PC-9 (cell line): ENCODE measurements around the gene KDM4C. TPM values are rescaled to one million over a fixed set of nuclear protein-coding genes. Genes with fewer than 3 reads are reported as not detected.

ENCODE experiments used
- BruUV-seq: library from RNA; stranded (reverse); fragments of 400-500 nt; replicated peaks from 2 replicates; lab custom pipeline; 2021; lab: Mats Ljungman, UMichigan
- CTCF ChIA-PET: fragments of 300-600 bp; sonication (Branson Sonifier 250); formaldehyde crosslinking; loops from one replicate; lab custom pipeline; 2022; ENCODE audit warnings: antibody characterized with exemption; lab: Charles Lee
- POLR2A ChIA-PET: fragments of 300-600 bp; sonication (Branson Sonifier 250); formaldehyde crosslinking; loops from one replicate; lab custom pipeline; 2022; ENCODE audit warnings: antibody characterized with exemption; ENCODE audit not compliant: unreplicated experiment; lab: Charles Lee
- DNase-seq, 2 experiments: peaks; one replicate each; pipeline versions ENCODE4 v3.0.0 to v3.0.0-alpha.2; 2015 to 2022; ENCODE audit warnings: mixed read lengths in 1 of 2
- H2AFZ ChIP-seq: fragments of 200-600 bp; sonication (generic); 2 replicates; pipeline ENCODE4 v1.8.1; 2017; ENCODE audit warnings: antibody characterized with exemption
- H3F3A ChIP-seq: fragments of 200-600 bp; sonication (generic); 2 replicates; pipeline ENCODE4 v1.8.1; 2017; ENCODE audit warnings: antibody characterized with exemption, mild to moderate bottlenecking, low read depth; ENCODE audit not compliant: insufficient read depth
- H3K27ac ChIP-seq: fragments of 200-600 bp; sonication (generic); 2 replicates; pipeline ENCODE4 v1.6.1; 2016; ENCODE audit warnings: mixed run types
- H3K27me3 ChIP-seq: fragments of 200-600 bp; sonication (generic); 2 replicates; pipeline ENCODE4 v1.6.1; 2016; ENCODE audit warnings: low read depth, mixed run types; ENCODE audit not compliant: insufficient read depth
- H3K36me3 ChIP-seq: fragments of 200-600 bp; sonication (generic); 2 replicates; pipeline ENCODE4 v1.6.1; 2016; ENCODE audit warnings: low read depth, mixed run types
- H3K4me1 ChIP-seq: fragments of 200-600 bp; sonication (generic); replicated peaks from 2 replicates; pipeline ENCODE4 v1.6.1; 2016; ENCODE audit warnings: mixed run types; ENCODE audit not compliant: insufficient read depth
- H3K4me2 ChIP-seq: fragments of 200-600 bp; sonication (generic); 2 replicates; pipeline ENCODE4 v1.6.1; 2017; ENCODE audit warnings: mixed run types
- H3K4me3 ChIP-seq: fragments of 200-600 bp; sonication (generic); 2 replicates; pipeline ENCODE4 v1.6.1; 2016; ENCODE audit warnings: mixed run types
- H3K79me2 ChIP-seq: fragments of 200-600 bp; sonication (generic); 2 replicates; pipeline ENCODE4 v1.6.1; 2017; ENCODE audit warnings: low read depth, mixed run types
- H3K9me2 ChIP-seq: fragments of 200-600 bp; sonication (generic); 2 replicates; pipeline ENCODE4 v1.8.1; 2017; ENCODE audit warnings: mild to moderate bottlenecking; ENCODE audit not compliant: insufficient read depth
- H3K9me3 ChIP-seq: fragments of 200-600 bp; sonication (generic); 2 replicates; pipeline ENCODE4 v1.8.1; 2016; ENCODE audit warnings: low read depth; ENCODE audit not compliant: insufficient read depth
- H4K20me1 ChIP-seq: fragments of 200-600 bp; sonication (generic); 2 replicates; pipeline ENCODE4 v1.8.1; 2017; ENCODE audit not compliant: insufficient read depth
- EZH2 ChIP-seq: fragments of 200-600 bp; sonication (generic); IDR thresholded peaks from 2 replicates; pipeline ENCODE4 v1.8.0; 2017; ENCODE audit warnings: antibody characterized with exemption, low read depth
- intact Hi-C: fragments of 100-400 bp; cut with micrococcal nuclease; formaldehyde crosslinking; loops from one replicate; pipeline ENCODE4 v1.10.0; 2022; ENCODE audit not compliant: unreplicated experiment
- total RNA-seq: library from RNA; stranded (reverse); gene quantifications from 2 replicates; pipeline ENCODE4 v1.2.3, GENCODE V29; 2021
- TF ChIP-seq, protein P1 (sequence below): fragments of 200-600 bp; sonication (generic); conservative IDR thresholded peaks from 2 replicates; pipeline ENCODE4 v1.6.1; 2017; ENCODE audit warnings: mixed run types, antibody characterized with exemption, mild to moderate bottlenecking, moderate library complexity

The KDM4C gene
- total RNA-seq, 1 experiment from 2014 or later, result 12.9 TPM

DNA sequence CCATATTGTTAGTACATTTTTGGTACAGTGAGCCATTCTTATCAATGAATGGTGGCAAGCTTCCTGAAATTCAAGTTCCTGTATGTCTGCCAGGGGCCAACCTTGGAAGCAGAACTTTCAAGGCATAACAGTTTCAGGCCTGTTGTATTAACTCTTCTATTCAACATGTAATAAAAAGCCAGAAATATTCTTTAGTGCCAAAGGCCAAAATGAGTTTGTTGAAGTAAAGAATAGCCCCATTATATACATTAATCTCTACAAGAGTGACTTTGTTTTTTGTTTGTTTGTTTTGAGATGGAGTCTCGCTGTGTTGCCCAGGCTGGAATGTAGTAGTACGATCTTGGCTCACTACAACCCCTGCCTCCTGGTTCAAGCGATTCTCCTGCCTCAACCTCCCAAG is 321.3 kb downstream of the KDM4C start:
- no peaks in the 10 kb centered on the region for H3K36me3 ChIP-seq
- no peak overlapping the region for H2AFZ ChIP-seq
- H4K20me1 ChIP-seq, result no peaks in the 10 kb centered on the region
- CTCF ChIA-PET, result no interaction called here
- BruUV-seq, result no TSS peak
- no peaks in the 10 kb centered on the region for H3K79me2 ChIP-seq
- POLR2A ChIA-PET, result no interaction called here
- H3K27ac ChIP-seq, result no peak overlapping the region
- no peak overlapping the region for H3K4me3 ChIP-seq
- no peaks in the 10 kb centered on the region for H3K9me2 ChIP-seq
- no peak overlapping the region for H3K4me2 ChIP-seq
- no peaks in the 10 kb centered on the region for H3K9me3 ChIP-seq
- intact Hi-C loops, result no loop called here
- no peak for DNase-seq
- H3K4me1 ChIP-seq, result no peaks in the 10 kb centered on the region
- H3F3A ChIP-seq, result no peaks in the 10 kb centered on the region
- TF ChIP-seq EZH2, result no peak
- TF ChIP-seq, protein P1, sequence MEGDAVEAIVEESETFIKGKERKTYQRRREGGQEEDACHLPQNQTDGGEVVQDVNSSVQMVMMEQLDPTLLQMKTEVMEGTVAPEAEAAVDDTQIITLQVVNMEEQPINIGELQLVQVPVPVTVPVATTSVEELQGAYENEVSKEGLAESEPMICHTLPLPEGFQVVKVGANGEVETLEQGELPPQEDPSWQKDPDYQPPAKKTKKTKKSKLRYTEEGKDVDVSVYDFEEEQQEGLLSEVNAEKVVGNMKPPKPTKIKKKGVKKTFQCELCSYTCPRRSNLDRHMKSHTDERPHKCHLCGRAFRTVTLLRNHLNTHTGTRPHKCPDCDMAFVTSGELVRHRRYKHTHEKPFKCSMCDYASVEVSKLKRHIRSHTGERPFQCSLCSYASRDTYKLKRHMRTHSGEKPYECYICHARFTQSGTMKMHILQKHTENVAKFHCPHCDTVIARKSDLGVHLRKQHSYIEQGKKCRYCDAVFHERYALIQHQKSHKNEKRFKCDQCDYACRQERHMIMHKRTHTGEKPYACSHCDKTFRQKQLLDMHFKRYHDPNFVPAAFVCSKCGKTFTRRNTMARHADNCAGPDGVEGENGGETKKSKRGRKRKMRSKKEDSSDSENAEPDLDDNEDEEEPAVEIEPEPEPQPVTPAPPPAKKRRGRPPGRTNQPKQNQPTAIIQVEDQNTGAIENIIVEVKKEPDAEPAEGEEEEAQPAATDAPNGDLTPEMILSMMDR, result no peak
- H3K27me3 ChIP-seq, result no peaks in the 10 kb centered on the region

DNA sequence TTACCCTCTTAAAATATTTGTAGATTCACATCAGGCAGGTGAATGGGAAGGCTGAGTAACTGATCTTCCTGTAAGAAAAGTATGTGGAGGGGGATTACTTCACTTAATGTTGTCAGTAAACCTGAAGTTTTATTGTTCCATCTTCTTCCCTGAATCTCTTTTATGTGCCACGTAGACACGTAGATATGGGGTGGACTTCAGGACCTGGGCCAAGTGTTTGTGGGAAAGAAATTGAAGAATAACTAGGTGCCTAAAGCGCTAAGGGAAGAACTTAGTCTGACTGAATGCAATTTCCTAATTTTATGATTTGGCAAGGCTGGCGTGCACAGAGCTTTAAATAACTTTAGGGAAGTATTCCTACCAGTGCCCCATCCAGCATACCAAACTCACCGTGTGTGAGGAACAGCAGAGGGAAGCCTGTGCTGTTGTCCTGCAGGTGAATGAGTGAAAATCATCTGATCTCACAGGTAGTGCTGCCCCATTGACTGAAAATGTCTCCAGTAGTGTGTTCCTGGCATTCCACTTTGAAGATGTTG is 323.4 kb downstream of the KDM4C start:
- DNase-seq, result no peak
- H3F3A ChIP-seq, result no peaks in the 10 kb centered on the region
- no TSS peak for BruUV-seq
- no peaks in the 10 kb centered on the region for H3K9me2 ChIP-seq
- H3K4me3 ChIP-seq, result no peak overlapping the region
- intact Hi-C loops, result no loop called here
- H2AFZ ChIP-seq, result no peak overlapping the region
- H3K4me1 ChIP-seq, result no peaks in the 10 kb centered on the region
- H3K9me3 ChIP-seq, result no peaks in the 10 kb centered on the region
- CTCF ChIA-PET, result no interaction called here
- H3K36me3 ChIP-seq, result no peaks in the 10 kb centered on the region
- H3K79me2 ChIP-seq, result no peaks in the 10 kb centered on the region
- TF ChIP-seq EZH2, result no peak
- TF ChIP-seq, protein P1, result no peak
- H3K27me3 ChIP-seq, result no peaks in the 10 kb centered on the region
- POLR2A ChIA-PET, result no interaction called here
- no peaks in the 10 kb centered on the region for H4K20me1 ChIP-seq
- no peak overlapping the region for H3K27ac ChIP-seq
- no peak overlapping the region for H3K4me2 ChIP-seq

- Histone ChIP-seq H3K9me3 (no peaks in the 10 kb centered on the region), H3K4me3 (no peak overlapping the region), H2AFZ (no peak overlapping the region), H3K79me2 (no peaks in the 10 kb centered on the region), H3K4me1 (no peaks in the 10 kb centered on the region), H3K27me3 (no peaks in the 10 kb centered on the region), H3K9me2 (no peaks in the 10 kb centered on the region), H3K27ac (no peak overlapping the region), H3F3A (no peaks in the 10 kb centered on the region), H3K4me2 (no peak overlapping the region), H3K36me3 (no peaks in the 10 kb centered on the region), H4K20me1 (no peaks in the 10 kb centered on the region)
- ChIA-PET CTCF (no interaction called here), POLR2A (no interaction called here)
- intact Hi-C loops, result no loop called here
- no peak for DNase-seq
- no TSS peak for BruUV-seq
- TF ChIP-seq, protein P1, result no peak
- no peak for TF ChIP-seq EZH2
Observed at GRCh38 chr9:7083192-7083591, 325.4 kb downstream of the KDM4C start.
